HG02571 (cell line): ENCODE results near the gene ANKRD11.
"Not testable (repeated sequence)": the region's sequence is repeated elsewhere in the genome, so short reads cannot be mapped to it uniquely, and the experiment has no call there.

Experiments
- ATAC-seq: cut with Tn5 transposase; IDR thresholded peaks from one replicate; pipeline ENCODE4 v1.9.1; 2021; ENCODE audit warnings: mild to moderate bottlenecking, moderate library complexity; ENCODE audit not compliant: unreplicated experiment

ANKRD11 gene

GRCh38 chr16:89275837-89276720 is 214.3 kb downstream of the ANKRD11 start:
- ATAC-seq = no peak

- no peak for ATAC-seq
Observed at GRCh38 chr16:89275284-89275584, 215.1 kb downstream of the ANKRD11 start.

- ATAC-seq = no peak
Observed at GRCh38 chr16:89274561-89275283, 215.6 kb downstream of the ANKRD11 start.

GRCh38 chr16:89273741-89274472 is 216.5 kb downstream of the ANKRD11 start:
- ATAC-seq = no peak

GRCh38 chr16:89272631-89273030 is 217.7 kb downstream of the ANKRD11 start:
- ATAC-seq = no peak

GRCh38 chr16:89270666-89271345 is 219.6 kb downstream of the ANKRD11 start:
- ATAC-seq = no peak

- ATAC-seq = no peak
Observed at GRCh38 chr16:89269805-89270665, 220.3 kb downstream of the ANKRD11 start.

- no peak for ATAC-seq
Observed at GRCh38 chr16:89268987-89269735, 221.2 kb downstream of the ANKRD11 start.

- no peak for ATAC-seq
Observed at GRCh38 chr16:89268585-89268984, 221.8 kb downstream of the ANKRD11 start.

- not testable (repeated sequence) for ATAC-seq
Observed at GRCh38 chr16:89267746-89268145, 222.6 kb downstream of the ANKRD11 start.

GRCh38 chr16:89266521-89267134 is 223.7 kb downstream of the ANKRD11 start:
- ATAC-seq = no peak

- ATAC-seq = no peak
Observed at GRCh38 chr16:89265647-89266046, 224.7 kb downstream of the ANKRD11 start.

GRCh38 chr16:89264800-89265550 is 225.4 kb downstream of the ANKRD11 start:
- no peak for ATAC-seq

- no peak for ATAC-seq
Observed at GRCh38 chr16:89261691-89262563, 228.4 kb downstream of the ANKRD11 start.

- not testable (repeated sequence) for ATAC-seq
Observed at GRCh38 chr16:89259901-89260300, 230.5 kb downstream of the ANKRD11 start.

- ATAC-seq = no peak
Observed at GRCh38 chr16:89257757-89258465, 232.4 kb downstream of the ANKRD11 start.
